Psoas muscle (tissue), 8 donors: ENCODE data around the gene VEZT. TPM values are rescaled to one million over a fixed set of nuclear protein-coding genes. Genes with fewer than 3 reads are reported as not detected.

ENCODE experiments used
- ATAC-seq, 4 donors: fragments of 200-7000 bp; cut with Tn5 transposase; one replicate each; pipeline ENCODE4 v1.9.1; 2020; ENCODE audit warnings: moderate library complexity in 3 of 4, mild to moderate bottlenecking in 2 of 4
- DNase-seq, 2 donors: peaks; one replicate each; pipeline ENCODE4 v3.0.0-alpha.2; 2020
- H3K27ac ChIP-seq: fragments of 200-600 bp; one replicate; pipeline ENCODE4 v1.8.0; 2022
- H3K27me3 ChIP-seq, 3 donors: fragments of 200-600 bp in 1 of 3; one replicate each; pipeline versions ENCODE4 v1.6.1 to v1.8.0; 2013 to 2022; ENCODE audit warnings: low read length in 2 of 3, mild to moderate bottlenecking in 2 of 3, moderate library complexity in 1 of 3; ENCODE audit not compliant: insufficient read depth in 3 of 3
- H3K36me3 ChIP-seq, 2 donors: fragments of 200-600 bp in 1 of 2; one replicate each; pipeline versions ENCODE4 v1.6.1 to v1.8.0; 2013 to 2022; ENCODE audit warnings: low read depth in 1 of 2, mild to moderate bottlenecking in 1 of 2, moderate library complexity in 1 of 2; ENCODE audit not compliant: insufficient read depth in 1 of 2
- H3K4me1 ChIP-seq: fragments of 200-600 bp; one replicate; pipeline ENCODE4 v1.8.0; 2022
- H3K4me3 ChIP-seq: fragments of 200-600 bp; one replicate; pipeline ENCODE4 v1.8.0; 2022; ENCODE audit warnings: mild to moderate bottlenecking
- H3K9me3 ChIP-seq: fragments of 200-600 bp; one replicate; pipeline ENCODE4 v1.8.0; 2022
- WGBS, 3 donors: extraction: QIAGEN DNeasy Blood & Tissue Kit; methylation state at CpG; one replicate each; pipeline versions ENCODE4 v1.1.6 to v1.1.7; 2013; 5-methylcytosine and 5-hydroxymethylcytosine counted together
- intact Hi-C, 2 donors: fragments of 100-400 bp; cut with DNase I; formaldehyde crosslinking; loops; one replicate each; pipeline versions ENCODE4 v1.11.0 to v1.14.2; 2022
- polyA plus RNA-seq, 3 donors: library from polyadenylated mRNA; stranded (reverse); fragments of 200-250 nt; gene quantifications; one replicate each; pipeline ENCODE4 v1.2.3, GENCODE V29; 2013
- total RNA-seq, 4 donors: library from RNA; stranded (reverse); fragmentation: NEBNext Ultra II Directional in 2 of 4; extraction: Animal tissue kit (Norgen Biotek cat#: 25700) in 2 of 4; gene quantifications; one replicate each; pipeline versions ENCODE4 v1.2.1 to v1.2.4, GENCODE V29; 2021 to 2023
- TF ChIP-seq, protein P1 (sequence below): fragments of 200-600 bp; IDR thresholded peaks from one replicate; pipeline ENCODE4 v1.8.0; 2022; ENCODE audit warnings: antibody characterized with exemption
- donor health status: healthy with polysubstance abuse.
- donor health status: DM: no; HTN: no; CAD: no; lungs with moderate emphysema.
- donor health status: Bipolar disorder and iron deficiency.
- donor health status: healthy.
- donor health status: DM: yes; HTN: yes; CAD: no.
- donor health status: DM: no; HTN: no; CAD: no.
- donor health status: DM: no; HTN: no; CAD: no.
- donor health status: DM: yes; HTN: yes; CAD: no.

VEZT gene
- total and polyA plus RNA-seq, 7 donors, result 31.6 to 121 (median 83.2) TPM

DNA sequence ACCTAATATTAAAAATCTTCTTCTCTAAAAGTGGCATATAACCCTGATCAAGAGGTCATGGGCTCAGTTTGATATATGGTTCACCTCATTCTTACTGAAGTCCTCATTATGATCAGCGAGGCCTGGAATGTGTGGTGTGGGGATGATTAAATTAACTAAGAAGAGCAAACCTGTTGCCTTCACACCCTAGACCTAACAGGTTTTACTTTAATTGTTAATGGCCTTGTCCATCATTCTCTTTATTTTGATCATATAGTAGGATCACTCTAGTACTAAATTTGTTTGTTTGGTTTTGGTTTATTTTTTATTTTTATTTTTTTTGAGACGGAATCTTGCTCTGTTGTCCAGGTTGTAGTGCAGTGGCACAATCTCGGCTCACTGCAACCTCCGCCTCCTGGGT lies 43.5 kb downstream of the VEZT start:
- H3K36me3 ChIP-seq, result peaks cover 7 to 64% of the 10 kb centered on the region in 2 donors
- intact Hi-C loops, result no loop called here
- DNase-seq (no peak), ATAC-seq (no peak)
- no peak overlapping the region for H3K4me3 ChIP-seq
- no peaks in the 10 kb centered on the region for H3K9me3 ChIP-seq
- H3K27me3 ChIP-seq, result no peaks in the 10 kb centered on the region
- 94 to 99% (median 95%) methylated on average over 4 of the region's 4 CpGs for WGBS, 3 donors
- no peak overlapping the region for H3K27ac ChIP-seq
- H3K4me1 ChIP-seq, result peaks cover 14% of the 10 kb centered on the region
- TF ChIP-seq, protein P1, sequence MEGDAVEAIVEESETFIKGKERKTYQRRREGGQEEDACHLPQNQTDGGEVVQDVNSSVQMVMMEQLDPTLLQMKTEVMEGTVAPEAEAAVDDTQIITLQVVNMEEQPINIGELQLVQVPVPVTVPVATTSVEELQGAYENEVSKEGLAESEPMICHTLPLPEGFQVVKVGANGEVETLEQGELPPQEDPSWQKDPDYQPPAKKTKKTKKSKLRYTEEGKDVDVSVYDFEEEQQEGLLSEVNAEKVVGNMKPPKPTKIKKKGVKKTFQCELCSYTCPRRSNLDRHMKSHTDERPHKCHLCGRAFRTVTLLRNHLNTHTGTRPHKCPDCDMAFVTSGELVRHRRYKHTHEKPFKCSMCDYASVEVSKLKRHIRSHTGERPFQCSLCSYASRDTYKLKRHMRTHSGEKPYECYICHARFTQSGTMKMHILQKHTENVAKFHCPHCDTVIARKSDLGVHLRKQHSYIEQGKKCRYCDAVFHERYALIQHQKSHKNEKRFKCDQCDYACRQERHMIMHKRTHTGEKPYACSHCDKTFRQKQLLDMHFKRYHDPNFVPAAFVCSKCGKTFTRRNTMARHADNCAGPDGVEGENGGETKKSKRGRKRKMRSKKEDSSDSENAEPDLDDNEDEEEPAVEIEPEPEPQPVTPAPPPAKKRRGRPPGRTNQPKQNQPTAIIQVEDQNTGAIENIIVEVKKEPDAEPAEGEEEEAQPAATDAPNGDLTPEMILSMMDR, result no peak

DNA sequence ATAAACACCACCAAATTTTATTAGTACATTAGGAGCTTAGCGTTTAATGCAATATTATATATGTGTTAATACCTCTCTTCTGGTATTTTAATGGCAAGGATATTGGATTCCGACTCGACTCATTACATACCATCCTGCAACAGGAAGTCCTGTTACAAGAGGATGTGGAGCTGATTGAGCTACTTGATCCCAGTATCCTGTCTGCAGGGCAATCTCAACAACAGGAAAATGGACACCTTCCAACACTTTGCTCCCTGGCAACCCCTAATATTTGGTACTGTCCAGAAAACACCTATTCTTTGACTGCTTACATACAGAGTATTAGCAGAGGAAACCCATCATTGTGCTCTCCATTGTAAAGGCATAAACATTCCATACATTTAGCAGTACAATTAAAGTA lies 45.2 kb downstream of the VEZT start:
- TF ChIP-seq, protein P1, result no peak
- 42 to 52% (median 48%) methylated on average over 3 of the region's 3 CpGs for WGBS, 3 donors
- Histone ChIP-seq H3K36me3 (peaks cover 7 to 65% of the 10 kb centered on the region in 2 donors), H3K27me3 (no peaks in the 10 kb centered on the region), H3K9me3 (no peaks in the 10 kb centered on the region), H3K27ac (no peak overlapping the region), H3K4me3 (no peak overlapping the region), H3K4me1 (peaks cover 14% of the 10 kb centered on the region)
- intact Hi-C loops, result no loop called here
- peak in 1 of 4 donors; percentile 44 for ATAC-seq
- no peak for DNase-seq

DNA sequence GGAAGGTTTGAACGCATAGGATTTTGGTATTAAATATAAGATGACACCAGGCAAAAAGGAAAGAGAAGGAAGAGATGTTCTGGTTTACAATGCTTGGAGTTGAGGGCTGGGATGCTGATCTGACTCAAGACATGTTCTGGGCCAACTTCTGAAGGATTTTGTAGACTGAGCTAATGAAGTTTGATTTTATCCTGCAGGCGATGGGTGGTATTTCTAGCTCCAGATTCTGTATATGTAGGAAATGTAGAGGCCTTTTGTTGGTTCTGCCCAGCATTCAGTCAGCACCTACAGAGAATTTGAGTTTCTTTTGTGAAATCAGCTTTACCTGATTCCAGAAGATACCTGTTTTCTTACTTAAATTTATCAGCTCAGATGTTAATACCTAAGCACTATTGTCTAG lies 48.2 kb downstream of the VEZT start:
- no peaks in the 10 kb centered on the region for H3K9me3 ChIP-seq
- no peak overlapping the region for H3K4me3 ChIP-seq
- TF ChIP-seq, protein P1, result no peak
- no peak overlapping the region for H3K27ac ChIP-seq
- DNase-seq, result no peak
- 66 to 72% (median 69%) methylated on average over 2 of the region's 2 CpGs for WGBS, 3 donors
- peaks cover 8% of the 10 kb centered on the region for H3K4me1 ChIP-seq
- H3K27me3 ChIP-seq, result no peaks in the 10 kb centered on the region
- intact Hi-C loops, result no loop called here
- no peak for ATAC-seq
- H3K36me3 ChIP-seq, result peaks cover 5 to 76% of the 10 kb centered on the region in 2 donors

DNA sequence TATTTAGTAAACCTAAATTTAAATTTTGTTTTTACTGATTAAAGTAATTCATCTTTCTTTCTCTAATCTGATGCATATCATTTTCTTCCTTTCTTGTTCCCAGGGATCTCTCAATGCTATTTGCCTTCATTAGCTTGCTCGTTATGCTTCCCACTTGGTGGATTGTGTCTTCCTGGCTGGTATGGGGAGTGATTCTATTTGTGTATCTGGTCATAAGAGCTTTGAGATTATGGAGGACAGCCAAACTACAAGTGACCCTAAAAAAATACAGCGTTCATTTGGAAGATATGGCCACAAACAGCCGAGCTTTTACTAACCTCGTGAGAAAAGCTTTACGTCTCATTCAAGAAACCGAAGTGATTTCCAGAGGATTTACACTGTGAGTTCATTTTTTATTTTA lies 48.6 kb downstream of the VEZT start:
- intact Hi-C loops, result no loop called here
- Histone ChIP-seq H3K27ac (no peak overlapping the region), H3K27me3 (no peaks in the 10 kb centered on the region), H3K4me3 (no peak overlapping the region), H3K9me3 (no peaks in the 10 kb centered on the region), H3K4me1 (peaks cover 8% of the 10 kb centered on the region), H3K36me3 (peaks cover 5 to 81% of the 10 kb centered on the region in 2 donors)
- TF ChIP-seq, protein P1, result no peak
- ATAC-seq, result no peak
- 58 to 68% (median 65%) methylated on average over 6 of the region's 6 CpGs for WGBS, 3 donors
- DNase-seq, result no peak

DNA sequence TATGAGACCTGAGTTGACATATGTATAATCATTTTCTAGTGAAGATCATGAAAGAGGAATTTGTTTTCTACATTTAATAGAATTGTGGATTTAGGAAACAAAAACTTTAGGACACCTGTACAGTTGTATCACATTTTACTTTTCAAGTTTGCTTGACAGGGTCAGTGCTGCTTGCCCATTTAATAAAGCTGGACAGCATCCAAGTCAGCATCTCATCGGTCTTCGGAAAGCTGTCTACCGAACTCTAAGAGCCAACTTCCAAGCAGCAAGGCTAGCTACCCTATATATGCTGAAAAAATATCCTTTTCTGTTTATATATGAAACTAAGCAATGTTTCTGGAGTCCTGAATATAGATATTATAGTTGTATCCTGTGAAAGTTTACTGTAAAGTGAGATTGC lies 52.3 kb downstream of the VEZT start:
- no peak for ATAC-seq
- peaks cover 4 to 83% of the 10 kb centered on the region in 2 donors for H3K36me3 ChIP-seq
- H3K27ac ChIP-seq, result no peak overlapping the region
- no peak overlapping the region for H3K4me3 ChIP-seq
- no peaks in the 10 kb centered on the region for H3K9me3 ChIP-seq
- peaks cover 8% of the 10 kb centered on the region for H3K4me1 ChIP-seq
- intact Hi-C loops, result no loop called here
- no peaks in the 10 kb centered on the region for H3K27me3 ChIP-seq
- 18 to 43% (median 28%) methylated on average over 3 of the region's 3 CpGs for WGBS, 3 donors
- TF ChIP-seq, protein P1, result no peak
- no peak for DNase-seq
